GM19238 (cell line): ENCODE results near the gene SHTN1.

ENCODE experiments used
- DNase-seq: peaks from one replicate; pipeline ENCODE4 v3.0.0; 2011; ENCODE audit warnings: low spot score; ENCODE audit not compliant: insufficient read length

Gene SHTN1

DNA sequence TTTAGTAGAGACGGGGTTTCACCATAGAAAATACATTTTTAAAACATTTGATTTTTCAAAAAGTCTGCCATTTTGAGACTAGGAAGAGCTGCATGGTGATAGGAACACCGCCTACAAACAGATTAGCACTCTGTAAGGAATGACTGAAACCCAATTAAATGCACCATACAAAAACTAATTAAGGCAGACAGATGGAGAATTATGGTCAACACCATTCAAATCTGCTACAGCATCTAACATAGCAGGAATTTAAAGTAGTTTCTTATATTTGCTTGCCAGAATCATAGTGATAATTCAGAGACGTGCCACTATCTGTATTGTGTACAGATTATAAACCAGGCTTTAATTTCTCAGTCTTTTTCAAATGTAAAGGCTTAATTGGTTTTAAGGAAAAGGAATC is 87.5 kb downstream of the SHTN1 start:
- no peak for DNase-seq

DNA sequence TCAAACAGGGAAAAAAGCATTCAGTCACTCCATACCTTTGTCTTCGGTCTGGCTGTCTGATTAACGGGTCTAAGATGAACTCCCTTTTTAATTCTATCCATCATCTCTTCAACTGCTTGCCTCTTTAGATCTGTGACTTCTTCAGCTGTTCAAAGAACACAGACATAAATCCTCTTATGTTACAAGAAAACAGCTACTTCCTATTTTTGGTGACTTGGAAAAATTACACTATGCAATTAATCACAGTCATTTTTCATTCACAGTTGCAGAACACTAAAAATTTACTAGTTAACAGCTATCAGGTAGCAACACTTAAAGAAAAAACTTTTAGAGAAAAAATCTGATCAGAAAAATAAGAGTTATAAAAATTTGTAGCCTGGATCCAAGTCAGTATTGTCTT is 89.6 kb downstream of the SHTN1 start:
- no peak for DNase-seq

DNA sequence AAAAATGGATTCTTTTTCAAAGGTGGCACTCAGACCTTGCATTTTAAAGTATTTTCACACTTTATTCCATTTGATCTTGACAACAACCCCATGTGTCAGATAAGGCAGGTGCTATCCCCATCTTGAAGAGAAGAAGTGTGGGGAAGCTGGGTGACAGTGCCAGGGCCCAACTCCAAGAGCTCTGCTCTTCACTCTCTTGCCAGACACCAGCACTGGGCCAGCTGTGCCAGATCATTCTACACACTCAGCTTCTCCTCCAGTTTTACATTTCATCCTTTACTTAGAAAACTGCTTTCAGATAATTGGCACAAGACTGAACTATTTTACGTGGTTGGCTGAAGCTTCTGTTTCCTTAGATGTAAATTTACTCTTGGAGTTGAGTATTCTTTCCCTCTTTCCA is 91.3 kb downstream of the SHTN1 start:
- no peak for DNase-seq

DNA sequence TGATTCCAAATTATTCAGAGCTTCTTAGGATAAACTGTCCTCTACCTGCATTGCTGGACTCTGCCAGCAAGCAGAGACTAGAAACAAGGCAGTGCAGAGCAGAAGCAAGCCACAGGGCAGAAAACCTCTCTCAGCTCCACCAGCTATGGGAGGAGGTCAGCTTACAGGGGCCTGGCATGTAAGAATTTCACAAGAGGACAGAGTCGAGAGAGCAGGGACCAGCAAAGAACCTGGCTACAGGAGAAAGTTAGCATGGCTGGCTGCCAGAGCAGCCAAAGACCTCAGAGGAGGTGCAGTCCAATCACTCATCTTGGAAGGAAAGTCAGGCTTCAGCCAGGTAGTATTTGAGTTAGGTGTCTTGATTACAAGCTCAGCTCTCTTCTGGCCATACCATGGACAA is 92.8 kb downstream of the SHTN1 start:
- DNase-seq = no peak

DNA sequence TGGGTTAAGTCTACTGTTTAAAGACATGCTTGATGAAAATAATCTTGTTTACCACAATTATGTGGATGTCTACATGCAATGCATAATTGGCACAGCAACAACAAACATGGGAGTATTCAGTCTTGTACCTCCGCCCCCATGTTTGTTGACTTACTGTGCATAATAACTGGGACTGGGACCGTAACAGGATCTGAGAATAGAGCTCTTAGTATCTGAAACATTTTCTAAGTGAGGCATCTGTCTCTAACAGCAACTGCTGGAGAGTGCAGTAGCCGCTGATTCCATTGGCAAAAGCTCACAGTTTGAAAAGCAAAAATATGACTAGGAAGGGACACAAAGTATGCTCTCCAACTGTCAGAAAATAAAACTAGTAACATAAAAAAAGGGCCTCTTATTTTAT is 94.1 kb downstream of the SHTN1 start:
- no peak for DNase-seq

DNA sequence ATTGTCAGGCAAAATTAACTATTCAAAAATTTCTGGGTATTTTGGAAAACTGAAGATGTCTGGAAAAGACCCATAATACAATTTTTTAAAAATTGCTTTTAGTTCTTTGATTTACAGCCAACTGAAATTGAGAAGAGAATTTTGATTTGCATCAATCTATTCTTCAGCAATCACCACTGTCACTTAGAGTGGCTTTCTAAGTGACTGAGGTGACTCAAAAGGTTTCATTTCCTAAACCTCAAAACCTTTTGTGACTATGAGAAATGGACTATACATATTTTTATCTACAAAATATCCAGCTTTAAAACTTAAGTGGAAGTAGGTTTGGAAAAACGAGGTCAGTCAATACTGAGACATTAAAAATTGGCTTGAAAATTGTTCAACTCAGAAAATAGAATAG is 95.7 kb downstream of the SHTN1 start:
- DNase-seq = no peak

DNA sequence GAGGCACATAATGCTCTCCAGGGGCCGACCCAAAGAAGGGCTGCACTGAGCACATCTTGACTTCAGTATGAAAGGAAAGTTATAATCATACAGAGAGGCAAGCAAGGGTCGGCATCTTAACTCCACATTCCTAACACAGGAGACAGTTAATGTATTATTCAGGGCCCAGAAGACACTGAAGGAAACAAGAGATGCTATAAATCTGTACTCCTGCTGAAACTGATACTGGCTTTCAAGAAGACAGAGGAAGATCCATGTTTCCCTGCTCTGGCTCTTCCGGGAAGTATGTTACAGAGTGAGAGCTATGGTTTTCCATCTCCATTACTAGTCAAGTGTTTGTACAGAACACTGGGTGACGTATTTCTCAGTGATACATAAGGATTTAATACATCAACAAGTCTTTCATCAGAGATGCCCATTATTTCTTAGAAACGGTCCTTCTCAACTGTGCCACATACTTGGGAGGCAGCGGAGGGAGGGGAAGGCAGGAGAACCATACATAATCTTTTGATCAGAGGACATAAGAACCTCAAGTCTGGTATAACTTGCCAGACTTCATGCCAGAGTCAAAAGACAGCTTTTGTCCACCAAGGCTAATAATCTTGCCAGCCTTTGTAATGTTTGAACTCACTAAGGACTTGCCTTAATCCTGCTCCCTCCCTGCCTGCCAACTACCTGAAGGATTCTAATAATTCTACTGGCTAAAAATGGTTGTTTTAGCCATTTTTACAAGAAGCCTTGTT is 97.6 kb downstream of the SHTN1 start:
- DNase-seq = no peak

DNA sequence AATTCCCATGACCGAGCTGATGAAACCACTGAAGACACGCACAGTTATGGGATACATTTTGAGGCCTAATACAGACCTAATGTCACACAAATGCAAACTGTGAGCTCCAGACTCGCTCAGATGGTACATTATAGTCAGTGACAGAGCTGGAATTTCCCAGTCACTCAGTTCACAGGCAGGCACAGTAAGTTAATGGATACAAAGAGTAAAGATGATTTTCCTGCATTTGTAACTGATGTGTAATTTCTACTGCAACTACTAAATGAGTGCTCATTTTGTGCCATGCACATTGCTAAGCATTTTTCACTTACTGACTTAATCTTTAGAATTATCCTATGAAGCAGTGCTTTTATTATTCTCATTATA is 99.2 kb downstream of the SHTN1 start:
- DNase-seq = no peak

DNA sequence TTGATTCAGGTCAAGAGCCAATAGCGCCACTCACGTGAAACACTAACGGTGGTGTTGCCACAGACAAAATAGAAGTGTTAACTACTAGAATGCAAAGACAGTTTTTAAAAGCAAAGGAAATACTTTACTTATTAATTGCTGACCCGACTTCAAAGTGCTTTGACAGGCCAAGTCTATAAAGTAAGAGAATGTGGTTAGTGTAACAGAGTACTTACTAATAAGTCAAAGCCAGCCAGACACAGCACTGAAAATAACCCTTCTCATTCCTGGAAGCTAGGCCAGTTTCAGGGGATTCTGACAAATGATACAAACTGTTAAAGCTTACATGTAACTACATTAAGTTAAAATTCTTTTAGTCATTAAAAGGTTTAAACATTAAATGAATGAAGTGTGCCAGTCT is 105.4 kb downstream of the SHTN1 start:
- DNase-seq = no peak

DNA sequence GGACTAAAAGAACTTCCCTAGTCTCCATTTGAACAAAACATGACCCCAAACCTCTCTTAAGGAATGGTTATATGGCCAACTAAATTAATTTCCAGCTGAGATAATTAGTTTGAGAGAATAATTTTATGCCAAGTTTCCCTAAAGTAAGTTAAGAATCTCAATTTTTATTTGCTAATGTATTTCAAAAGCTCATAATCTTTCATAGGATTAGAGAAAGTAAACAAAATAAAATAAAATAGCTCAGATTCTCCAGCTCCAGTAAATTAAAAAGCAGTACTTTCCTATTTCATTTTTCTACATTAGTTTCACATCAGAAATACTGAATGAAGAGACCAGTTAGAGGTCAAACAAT is 111.3 kb downstream of the SHTN1 start:
- no peak for DNase-seq

DNA sequence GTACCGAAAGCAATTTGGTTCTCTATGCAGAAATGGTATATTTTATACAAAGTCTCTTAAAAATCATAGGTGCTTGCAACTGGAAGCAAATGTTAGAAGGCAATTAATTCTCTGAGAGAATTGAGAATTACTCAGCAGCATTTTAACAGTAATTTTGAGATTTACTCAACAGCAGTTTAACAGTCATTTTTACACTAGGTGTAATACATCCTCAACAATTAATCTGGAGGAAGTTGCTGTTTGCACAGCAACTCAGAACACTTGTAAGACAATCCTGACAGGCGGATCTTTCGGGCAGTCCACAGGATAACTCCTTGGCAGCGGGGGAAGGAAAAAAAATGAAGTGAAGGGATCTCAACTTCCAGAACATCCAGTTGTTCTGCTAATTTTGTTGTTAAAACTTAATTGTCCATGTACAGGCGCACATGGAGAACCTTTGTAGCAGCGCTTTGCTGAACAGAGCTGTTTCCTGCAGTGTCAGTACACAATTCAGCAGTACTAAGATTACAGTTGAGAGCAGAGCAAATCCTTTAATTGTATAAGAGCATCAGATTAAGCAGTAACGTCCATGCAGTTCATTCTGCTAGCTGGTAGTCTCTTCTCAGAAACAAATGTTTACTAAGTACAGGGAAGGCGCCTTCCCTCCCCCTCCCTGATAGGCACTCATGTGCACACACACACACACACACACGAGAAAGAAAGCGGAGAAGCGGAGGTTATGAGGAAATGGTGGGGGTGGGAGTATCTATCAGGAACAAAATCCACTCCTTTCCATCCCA is 111.9 kb downstream of the SHTN1 start:
- DNase-seq = no peak

DNA sequence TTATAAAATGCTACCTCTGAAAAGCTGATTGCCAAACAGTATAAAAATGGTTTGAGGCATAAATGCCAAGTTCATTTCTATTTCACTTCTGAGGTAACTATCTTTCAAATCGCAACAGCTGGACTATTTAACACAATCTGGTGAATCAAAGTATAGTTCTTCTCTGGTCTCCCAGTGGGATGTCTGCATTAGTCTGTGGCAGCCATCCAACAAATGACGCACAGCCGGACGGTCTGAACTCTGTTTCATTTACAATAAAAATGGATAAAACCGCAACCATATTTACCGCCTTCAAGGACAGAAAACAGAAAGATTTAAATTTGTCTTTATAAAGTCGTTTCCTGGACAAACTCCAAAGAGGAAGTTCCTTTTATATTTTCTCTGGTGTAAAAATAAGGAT is 113.8 kb downstream of the SHTN1 start:
- DNase-seq = no peak

DNA sequence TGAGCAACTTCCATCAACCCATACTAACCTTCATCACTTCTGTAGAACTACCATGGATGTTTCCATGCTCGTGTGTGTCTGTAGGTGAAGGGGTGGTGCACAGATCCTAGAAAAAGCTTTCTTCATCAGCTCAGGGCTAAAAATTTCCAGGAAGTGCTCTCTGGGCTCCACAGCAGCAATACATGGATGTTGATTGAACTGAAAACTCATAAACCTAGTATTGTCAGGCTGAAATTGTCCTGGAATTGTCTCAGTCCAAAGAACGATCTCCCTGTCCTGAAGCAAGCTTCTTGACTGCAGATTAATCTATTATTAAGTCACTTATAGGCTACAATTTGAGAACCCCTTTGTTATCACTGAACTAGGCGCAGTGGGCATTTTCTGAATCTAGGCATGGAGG is 115.9 kb downstream of the SHTN1 start:
- DNase-seq = no peak

DNA sequence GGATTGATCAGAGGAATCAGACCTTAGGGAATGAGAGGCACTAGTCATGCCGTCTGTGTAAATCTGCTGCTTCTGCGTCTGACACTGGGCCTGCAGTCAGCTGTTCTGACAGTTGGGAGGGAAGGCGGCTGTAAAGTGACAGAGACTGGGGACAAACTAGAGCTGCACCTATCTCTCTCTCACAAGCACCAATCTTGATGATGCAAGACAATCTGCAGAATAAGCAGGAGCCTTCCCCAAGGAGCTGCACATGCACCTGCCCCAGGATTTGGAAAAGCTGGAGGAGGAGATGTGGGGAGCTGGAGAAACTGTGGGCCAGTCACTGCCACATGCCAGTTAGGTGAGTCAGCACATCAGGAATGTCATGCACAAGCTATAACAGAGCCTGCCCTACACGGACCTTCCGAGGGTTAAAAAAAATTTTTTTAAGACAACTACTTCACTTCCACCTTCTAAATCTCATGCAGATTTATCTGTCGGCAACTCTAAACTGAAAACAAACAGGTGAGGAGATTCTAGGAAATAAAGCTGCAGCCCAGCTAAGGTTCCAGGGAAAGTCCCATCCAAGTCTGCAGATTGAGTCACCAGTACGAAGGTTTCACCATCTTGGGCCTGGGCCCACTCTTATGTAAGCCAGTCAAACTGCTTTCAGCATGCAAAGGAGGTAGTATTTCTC is 116.5 kb downstream of the SHTN1 start:
- DNase-seq = no peak

DNA sequence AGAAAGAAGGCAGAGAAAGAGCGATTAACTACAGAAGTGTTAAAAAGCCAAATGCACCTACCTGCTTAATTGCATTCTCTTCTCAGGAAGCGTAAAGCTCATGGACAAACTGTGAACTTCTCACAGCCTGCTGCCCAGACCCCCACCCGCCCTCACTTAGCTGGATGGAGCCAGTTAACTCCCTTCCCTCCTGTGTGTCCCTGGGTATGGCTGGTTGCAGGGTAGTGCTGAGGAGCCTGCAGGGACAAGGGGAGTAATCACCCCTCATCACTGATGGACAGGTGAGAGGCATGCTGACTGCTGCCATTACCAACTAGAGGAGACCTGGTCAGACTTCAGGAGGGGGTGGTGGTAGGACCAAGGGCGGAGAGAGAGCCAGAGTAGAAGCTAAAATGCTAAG is 118.2 kb downstream of the SHTN1 start:
- no peak for DNase-seq

DNA sequence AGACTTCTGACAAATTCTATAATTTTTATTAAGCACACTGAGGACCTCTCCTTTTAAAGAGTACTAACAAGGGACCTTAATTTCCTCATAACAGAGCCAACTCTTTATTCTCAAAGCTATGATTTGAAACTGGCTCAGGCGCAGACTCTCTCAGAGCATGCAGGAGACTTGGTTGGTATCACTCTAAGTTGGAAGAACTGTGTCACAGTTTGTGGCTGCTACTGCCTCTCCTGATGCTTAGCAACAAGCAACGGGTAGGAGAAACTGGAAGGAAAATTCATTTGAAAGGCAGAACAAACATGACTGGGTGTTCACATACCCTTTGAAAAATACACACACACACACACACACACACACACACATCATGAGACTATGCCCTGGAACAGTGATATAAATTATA is 122.3 kb downstream of the SHTN1 start:
- DNase-seq = no peak

DNA sequence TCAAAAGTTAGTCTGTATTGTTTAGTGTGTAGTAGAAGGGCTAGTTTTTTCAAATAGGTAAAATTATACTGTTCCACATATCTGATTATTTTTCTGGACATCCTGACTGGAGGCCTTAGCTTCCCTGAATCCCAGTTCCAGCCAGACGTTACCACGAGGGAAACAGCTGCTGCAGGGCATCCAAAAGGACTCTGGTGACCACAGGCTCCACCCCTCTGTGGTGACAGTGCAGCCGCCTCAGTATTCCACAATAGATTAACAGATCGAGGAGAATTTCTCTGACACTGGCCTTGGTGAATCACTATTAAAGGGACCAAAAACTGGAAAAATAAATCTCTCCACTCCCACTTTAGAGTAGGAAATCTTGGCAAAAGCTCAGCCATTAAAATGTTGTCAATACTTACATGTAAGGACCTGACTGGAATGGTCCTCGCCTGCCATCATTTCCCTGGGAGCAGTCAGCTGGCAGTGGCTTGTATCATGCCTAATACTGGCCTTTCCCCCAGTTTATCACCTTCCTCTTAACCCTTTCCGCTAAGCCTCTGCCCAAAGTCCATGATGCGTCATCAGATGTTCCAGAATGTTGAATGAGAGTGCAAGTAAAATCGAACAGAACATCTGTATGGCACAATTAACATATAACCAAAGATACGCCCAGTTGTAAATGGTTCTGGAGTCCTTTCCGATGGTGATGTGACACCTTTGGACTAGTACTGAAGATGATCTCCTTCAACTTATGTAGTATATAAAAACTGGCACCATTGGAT is 124.1 kb downstream of the SHTN1 start:
- DNase-seq = no peak

DNA sequence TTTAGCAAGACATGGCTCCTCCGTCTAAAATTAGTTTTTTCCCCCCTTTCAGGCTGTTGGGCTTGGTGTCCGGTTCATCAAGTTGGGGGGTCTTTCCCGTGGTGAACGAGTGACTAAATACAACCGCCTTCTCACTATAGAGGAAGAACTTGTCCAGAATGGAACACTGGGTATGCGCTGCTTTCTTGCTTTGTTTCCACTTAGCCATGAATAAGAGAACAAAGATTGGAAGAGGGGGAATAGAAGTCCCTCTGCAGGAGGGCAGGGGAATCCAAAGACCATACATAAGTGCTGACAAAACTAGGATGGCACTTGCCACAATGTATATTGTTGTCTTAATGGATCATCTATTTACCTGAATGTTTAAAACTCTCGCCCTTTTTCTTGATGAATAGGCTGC is 125.2 kb downstream of the SHTN1 start:
- DNase-seq = no peak

DNA sequence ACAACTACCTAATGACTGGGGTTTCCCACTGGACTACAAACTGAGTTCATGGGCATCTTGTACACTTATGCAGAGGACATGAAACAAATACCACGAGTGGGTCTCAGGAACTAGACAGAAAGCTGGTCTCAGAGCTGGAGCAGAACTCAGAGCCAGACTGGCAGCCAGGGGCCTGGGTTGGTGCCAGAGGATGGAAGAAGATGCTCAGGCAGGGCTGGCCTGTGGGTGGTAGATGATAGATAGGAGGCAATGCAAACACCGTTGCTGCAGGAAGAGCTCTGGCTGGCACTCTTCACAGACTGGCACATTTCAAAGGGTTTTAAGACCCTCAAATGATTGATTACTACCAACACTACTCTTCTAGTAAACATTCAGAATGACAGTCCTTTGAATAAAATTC is 126.9 kb downstream of the SHTN1 start:
- DNase-seq = no peak

DNA sequence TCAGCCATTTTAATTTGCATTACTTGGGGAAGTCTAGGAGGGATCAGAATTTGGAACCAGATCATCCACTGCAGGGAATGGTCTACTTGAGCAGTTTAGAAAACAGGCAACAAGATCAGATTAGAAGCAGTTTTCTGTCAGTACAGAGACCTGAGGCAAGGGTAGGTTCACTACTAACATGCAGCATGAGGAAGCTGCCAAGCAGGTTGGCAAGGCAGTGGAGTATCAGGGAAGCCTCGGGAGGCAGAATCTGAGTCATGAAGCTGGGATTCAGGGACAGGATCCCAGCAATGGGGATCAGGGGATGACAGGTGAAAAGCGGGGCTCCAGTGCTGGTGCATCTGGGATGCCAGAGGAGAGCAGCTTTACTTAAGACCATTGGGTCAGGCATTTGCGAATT is 127.6 kb downstream of the SHTN1 start:
- DNase-seq = no peak

DNA sequence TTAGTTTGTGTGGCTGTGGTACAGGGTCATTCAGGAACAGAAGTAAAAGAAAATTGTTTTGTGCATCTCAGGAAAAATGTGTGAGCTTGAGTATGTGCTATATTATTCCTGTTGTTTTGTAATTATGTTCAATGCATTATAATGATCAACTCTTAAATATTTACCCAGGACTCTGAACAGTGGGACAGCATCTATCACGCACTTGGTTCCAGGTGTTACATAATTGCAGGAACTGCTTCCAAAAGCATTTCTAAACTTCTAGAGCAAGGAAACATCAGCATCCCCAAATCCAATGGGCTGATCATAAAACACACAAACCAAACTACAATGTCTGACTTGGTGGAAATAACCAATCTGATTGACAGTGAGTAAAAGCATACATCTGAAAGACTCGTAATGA is 129.1 kb downstream of the SHTN1 start:
- DNase-seq = no peak

DNA sequence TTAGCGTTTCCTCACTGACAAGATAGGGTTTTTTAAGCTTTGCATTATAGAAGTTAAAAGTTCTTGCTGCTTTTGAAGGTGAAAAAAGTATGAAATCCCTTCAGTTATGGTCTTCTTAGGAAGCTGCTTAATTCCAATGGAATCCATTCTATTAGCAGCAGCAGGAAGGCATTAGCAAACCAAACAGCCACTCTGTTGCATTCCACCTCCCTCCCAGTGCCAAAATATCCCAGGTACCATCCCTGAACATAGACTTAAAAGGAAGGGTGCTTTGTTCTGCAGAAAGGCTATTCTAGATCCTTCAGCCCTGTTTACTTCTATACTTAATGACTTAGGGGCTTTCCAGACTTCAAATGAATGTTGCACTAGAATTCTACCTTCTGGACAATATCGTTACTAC is 131.9 kb downstream of the SHTN1 start:
- DNase-seq = no peak
